K562 (cell line): ENCODE measurements around the gene CAPN10. TPM values are rescaled to one million over a fixed set of nuclear protein-coding genes. Genes with fewer than 3 reads are reported as not detected.

Experiments used
- ATAC-seq: fragments of 200-7000 bp; cut with Tn5 transposase; 3 replicates; pipeline ENCODE4 v1.9.1; 2020; ENCODE audit warnings: moderate library complexity
- BruUV-seq: library from RNA; stranded (reverse); fragments of 400-500 nt; replicated peaks from 2 replicates; lab custom pipeline; 2021; lab: Mats Ljungman, UMichigan
- CTCF ChIA-PET: fragments of 300-600 bp; formaldehyde crosslinking; extraction: SDS; loops from one replicate; lab custom pipeline; 2021; ENCODE audit warnings: low intra/inter-chr PET ratio; lab: Yijun Ruan, JAX
- POLR2A ChIA-PET: fragments of 300-600, 350-650 bp; sonication (Branson Sonifier 250); formaldehyde crosslinking; extraction: SDS; loops from one replicate; lab custom pipeline; 2021; ENCODE audit warnings: antibody characterized with exemption, inconsistent platforms; lab: Yijun Ruan, JAX
- DNase-seq, 4 experiments: peaks; one replicate each; pipeline versions ENCODE4 v3.0.0 to v3.0.0-alpha.2; 2011 to 2018; ENCODE audit warnings: low spot score in 3 of 4, mixed read lengths in 3 of 4; ENCODE audit errors: extremely low read depth in 1 of 4
- FAIRE-seq: peaks from 2 replicates; lab custom pipeline; 2011; peaks lifted over from hg19 to GRCh38; lab: Jason Lieb, UNC
- H2AFZ ChIP-seq: 2 replicates; pipeline ENCODE4 v1.6.0; 2011; ENCODE audit warnings: low read depth, low read length, control low read depth, inconsistent platforms
- H3K27ac ChIP-seq: fragments of 200-600 bp; 3 replicates; pipeline ENCODE4 v1.8.0; 2011; ENCODE audit warnings: low read depth, mild to moderate bottlenecking, control low read depth, inconsistent platforms, low read length, moderate library complexity, mixed read lengths; ENCODE audit errors: extremely low read depth
- H3K27me3 ChIP-seq, 2 experiments: fragments of 300-600 bp in 1 of 2; 2 replicates in 1 of 2; 3 replicates in 1 of 2; pipeline versions ENCODE4 v1.6.0 to v1.8.0; 2011; ENCODE audit warnings: inconsistent platforms in 2 of 2, low read length in 2 of 2, mild to moderate bottlenecking in 1 of 2, mixed read lengths in 1 of 2, moderate library complexity in 1 of 2; ENCODE audit not compliant: control insufficient read depth in 2 of 2, insufficient read depth in 2 of 2
- H3K36me3 ChIP-seq: fragments of 300-600 bp; 3 replicates; pipeline ENCODE4 v1.8.0; 2011; ENCODE audit warnings: mild to moderate bottlenecking, low read length, inconsistent platforms; ENCODE audit not compliant: control insufficient read depth, insufficient read depth
- H3K4me1 ChIP-seq, 2 experiments: fragments of 200-600 bp in 1 of 2; replicated peaks in 1 of 2; 2 replicates in 1 of 2; 3 replicates in 1 of 2; pipeline versions ENCODE4 v1.5.1 to v1.8.0; 2011; ENCODE audit warnings: inconsistent platforms in 2 of 2, low read length in 2 of 2, mild to moderate bottlenecking in 1 of 2, mixed read lengths in 1 of 2, moderate library complexity in 1 of 2; ENCODE audit not compliant: control insufficient read depth in 2 of 2, insufficient read depth in 2 of 2
- H3K4me2 ChIP-seq: 2 replicates; pipeline ENCODE4 v1.6.1; 2011; ENCODE audit warnings: low read length, control low read depth, inconsistent platforms, mixed read lengths; ENCODE audit not compliant: insufficient read depth
- H3K4me3 ChIP-seq: fragments of 200-600 bp; sonication (generic), shearing (Covaris generic); 2 replicates; pipeline ENCODE4 v1.5.1; 2016; ENCODE audit warnings: control low read depth, inconsistent platforms
- H3K79me2 ChIP-seq: fragments of 200-600 bp; 3 replicates; pipeline ENCODE4 v1.8.0; 2011; ENCODE audit warnings: low read length, inconsistent platforms; ENCODE audit not compliant: control insufficient read depth, insufficient read depth
- H3K9ac ChIP-seq, 2 experiments: 2 replicates each; pipeline versions ENCODE4 v1.6.0 to v1.6.1; 2011; ENCODE audit warnings: low read depth in 2 of 2, low read length in 2 of 2, control low read depth in 1 of 2, inconsistent platforms in 1 of 2, mild to moderate bottlenecking in 1 of 2, mixed read lengths in 1 of 2; ENCODE audit not compliant: insufficient read depth in 1 of 2
- H3K9me1 ChIP-seq: one replicate; pipeline ENCODE4 v1.6.0; 2011; ENCODE audit warnings: inconsistent platforms, mild to moderate bottlenecking, low read length, moderate library complexity; ENCODE audit not compliant: control insufficient read depth, insufficient read depth
- H3K9me3 ChIP-seq: replicated peaks from 2 replicates; pipeline ENCODE4 v1.5.1; 2011; ENCODE audit warnings: low read depth, low read length, inconsistent platforms; ENCODE audit not compliant: control insufficient read depth, insufficient read depth
- H4K20me1 ChIP-seq: replicated peaks from 2 replicates; pipeline ENCODE4 v1.6.1; 2011; ENCODE audit warnings: low read length, inconsistent platforms, mixed read lengths; ENCODE audit not compliant: control insufficient read depth, insufficient read depth
- BCL6 ChIP-seq: fragments of 250-450 bp; sonication (Bioruptor Pico); IDR thresholded peaks from 2 replicates; pipeline ENCODE4 v1.4.0; 2020
- CAMTA2 ChIP-seq: fragments of 250-450 bp; sonication (Bioruptor Pico); conservative IDR thresholded peaks from 2 replicates; pipeline ENCODE4 v1.5.1; 2022
- GABPA ChIP-seq: fragments of 200-800 bp; sonication (Bioruptor generic); conservative IDR thresholded peaks from 2 replicates; pipeline ENCODE4 v1.6.1; 2016; ENCODE audit warnings: low read depth, missing genetic modification characterization, missing compliant biosample characterization
- KLF10 ChIP-seq: fragments of 250-450 bp; sonication (Bioruptor Pico); IDR thresholded peaks from 2 replicates; pipeline ENCODE4 v1.6.1; 2021; ENCODE audit warnings: matching md5 sums
- MECOM ChIP-seq: fragments of 250-450 bp; sonication (Bioruptor Pico); IDR thresholded peaks from 2 replicates; pipeline ENCODE4 v1.8.0; 2022; ENCODE audit warnings: inconsistent platforms
- NCOA6 ChIP-seq: fragments of 450-650 bp; IDR thresholded peaks from 2 replicates; pipeline ENCODE4 v1.6.1; 2017; ENCODE audit warnings: mild to moderate bottlenecking
- POLR2G ChIP-seq: fragments of 200-400 bp; formaldehyde crosslinking; IDR thresholded peaks from 2 replicates; pipeline ENCODE4 v1.6.1; 2017; ENCODE audit warnings: low read depth, mild to moderate bottlenecking, antibody characterized with exemption, low read length, moderate library complexity
- PPARD ChIP-seq: fragments of 250-450 bp; sonication (Bioruptor Pico); IDR thresholded peaks from 2 replicates; pipeline ENCODE4 v1.8.0; 2022; ENCODE audit warnings: inconsistent platforms, mild to moderate bottlenecking, moderate library complexity
- TAL1 ChIP-seq: fragments of 450-650 bp; IDR thresholded peaks from 2 replicates; pipeline ENCODE4 v1.6.1; 2016; ENCODE audit warnings: mild to moderate bottlenecking
- ZBTB1 ChIP-seq: sonication (generic); formaldehyde crosslinking; IDR thresholded peaks from 2 replicates; pipeline ENCODE4 v1.8.1; 2023; ENCODE audit warnings: missing genetic modification reagents, low read depth, mild to moderate bottlenecking, borderline replicate concordance
- ZNF174 ChIP-seq: fragments of 250-450 bp; sonication (Bioruptor Pico); IDR thresholded peaks from 2 replicates; pipeline ENCODE4 v1.4.0; 2020; ENCODE audit warnings: mild to moderate bottlenecking
- WGBS: fragments of 100-300 bp; shearing (Covaris generic); methylation state at CpG from one replicate; pipeline ENCODE4 v1.1.6; 2016; ENCODE audit warnings: low coverage, mixed read lengths; ENCODE audit not compliant: insufficient coverage; ENCODE audit errors: missing lambda C conversion rate; 5-methylcytosine and 5-hydroxymethylcytosine counted together
- in situ Hi-C: fragments of 300-500 bp; cut with MboI; formaldehyde crosslinking; loops from 4 replicates; pipeline ENCODE4 v1.15.0; 2018; ENCODE audit warnings: inconsistent platforms, mixed read lengths
- intact Hi-C: fragments of 100-400 bp; cut with micrococcal nuclease; formaldehyde crosslinking; loops from 2 replicates; pipeline ENCODE4 v1.14.2; 2022
- polyA plus RNA-seq, 8 experiments: library from polyadenylated mRNA; depleted of rRNA in 4 of 8; stranded (reverse) in 5 of 8; unstranded in 3 of 8; fragments of >200 nt; fragmentation: Nextera tagmentation in 2 of 8; fragmentation: Illumina TruSeq in 1 of 8; extraction: Ambion mirVana in 2 of 8; extraction: Trizol in 1 of 8; gene quantifications; 2 replicates each; pipeline versions ENCODE4 v1.2.1 to v1.2.3, GENCODE V29; 2011 to 2014; ENCODE audit warnings: inconsistent platforms in 1 of 8, missing spikeins in 1 of 8
- total RNA-seq, 7 experiments: library from RNA; depleted of rRNA in 6 of 7; stranded (reverse); fragments of >200 nt in 6 of 7; fragmentation: Illumina TruSeq in 2 of 7; extraction: Trizol in 2 of 7; gene quantifications; 2 replicates each; pipeline versions ENCODE4 v1.2.1 to v1.2.3, GENCODE V29; 2011 to 2021; ENCODE audit warnings: low replicate concordance in 1 of 7
- TF ChIP-seq, protein P1 (sequence below): fragments of 200-800 bp; sonication (Bioruptor generic); IDR thresholded peaks from 2 replicates; pipeline ENCODE4 v1.6.1; 2017; ENCODE audit warnings: missing genetic modification characterization, missing compliant biosample characterization

CAPN10 gene
- total and polyA plus RNA-seq, 9 of the 15 experiments (the other 6 are each of a cell fraction or from before 2014, with no cell fraction given), result 0.08 to 26.1 (median 8.4) TPM

- H3K4me2 ChIP-seq, result 0 out of 2 replicates have a peak overlapping the region, but pooled peaks have one; percentile 54
- in situ Hi-C loops (no loop called here), intact Hi-C loops (no loop called here)
- peak in 3 of 4 experiments; percentile 31 to 49 (median 43) for DNase-seq
- peak overlapping the region; percentile 41 to 77; a peak in 3 of 4 replicates for H3K9ac ChIP-seq
- no peaks in the 10 kb centered on the region for H3K9me3 ChIP-seq
- ChIA-PET CTCF (no interaction called here), POLR2A (interaction anchor here (0.9 to 2.4 kb wide), 5 partner anchors 7 to 42 kb away, joined by 3 to 8 read pairs (median 8); partner anchors contain the start of gene RNPEPL1)
- no peaks in the 10 kb centered on the region; the same call in 1 of the 2 replicates for H4K20me1 ChIP-seq
- peaks cover 8% of the 10 kb centered on the region for H3K9me1 ChIP-seq
- BruUV-seq, result no TSS peak
- WGBS, result 92% methylated on average over 4 of the region's 12 CpGs
- peaks cover 36 to 40% of the 10 kb centered on the region in 2 experiments for H3K4me1 ChIP-seq
- H3K27me3 ChIP-seq, result no peaks in the 10 kb centered on the region
- H3K79me2 ChIP-seq, result peaks cover 28% of the 10 kb centered on the region
- peak overlapping the region; percentile 45; the same call in 2 of the 3 replicates for H3K27ac ChIP-seq
- no peak for FAIRE-seq
- H3K4me3 ChIP-seq, result no peak overlapping the region
- H2AFZ ChIP-seq, result no peak overlapping the region
- peak; percentile 43 for ATAC-seq
- H3K36me3 ChIP-seq, result peaks cover 38% of the 10 kb centered on the region; the same call in 2 of the 3 replicates
- TF ChIP-seq ZNF174 (CRISPR knock-in tag) (no peak), POLR2G (peak; percentile 52), ZBTB1 (CRISPR knock-in tag) (no peak), GABPA (tag) (peak; percentile 61), BCL6 (CRISPR knock-in tag) (no peak), CAMTA2 (CRISPR knock-in tag) (no peak), TAL1 (no peak), NCOA6 (no peak), PPARD (no peak), KLF10 (CRISPR knock-in tag) (no peak), MECOM (CRISPR knock-in tag) (no peak)
- TF ChIP-seq, protein P1, sequence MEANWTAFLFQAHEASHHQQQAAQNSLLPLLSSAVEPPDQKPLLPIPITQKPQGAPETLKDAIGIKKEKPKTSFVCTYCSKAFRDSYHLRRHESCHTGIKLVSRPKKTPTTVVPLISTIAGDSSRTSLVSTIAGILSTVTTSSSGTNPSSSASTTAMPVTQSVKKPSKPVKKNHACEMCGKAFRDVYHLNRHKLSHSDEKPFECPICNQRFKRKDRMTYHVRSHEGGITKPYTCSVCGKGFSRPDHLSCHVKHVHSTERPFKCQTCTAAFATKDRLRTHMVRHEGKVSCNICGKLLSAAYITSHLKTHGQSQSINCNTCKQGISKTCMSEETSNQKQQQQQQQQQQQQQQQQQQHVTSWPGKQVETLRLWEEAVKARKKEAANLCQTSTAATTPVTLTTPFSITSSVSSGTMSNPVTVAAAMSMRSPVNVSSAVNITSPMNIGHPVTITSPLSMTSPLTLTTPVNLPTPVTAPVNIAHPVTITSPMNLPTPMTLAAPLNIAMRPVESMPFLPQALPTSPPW (CRISPR knock-in tag), result peak; percentile 17; the same call in 1 of the 2 replicates
Measured at GRCh38 chr2:240579071-240579762, 7.3 kb upstream of the CAPN10 start.
